ENCODE results near the gene ADCY9. TPM values are rescaled to one million over a fixed set of nuclear protein-coding genes. Genes with fewer than 3 reads are reported as not detected.
A peak's percentile ranks its signal among the peaks of the same experiment; 100 is the strongest.
"Not testable (repeated sequence)": the region's sequence is repeated elsewhere in the genome, so short reads cannot be mapped to it uniquely, and the experiment has no call there.

ADCY9 gene
- total RNA-seq, 3 donors from 2014 or later, result 10.9 to 14.4 (median 12.0) TPM

DNA sequence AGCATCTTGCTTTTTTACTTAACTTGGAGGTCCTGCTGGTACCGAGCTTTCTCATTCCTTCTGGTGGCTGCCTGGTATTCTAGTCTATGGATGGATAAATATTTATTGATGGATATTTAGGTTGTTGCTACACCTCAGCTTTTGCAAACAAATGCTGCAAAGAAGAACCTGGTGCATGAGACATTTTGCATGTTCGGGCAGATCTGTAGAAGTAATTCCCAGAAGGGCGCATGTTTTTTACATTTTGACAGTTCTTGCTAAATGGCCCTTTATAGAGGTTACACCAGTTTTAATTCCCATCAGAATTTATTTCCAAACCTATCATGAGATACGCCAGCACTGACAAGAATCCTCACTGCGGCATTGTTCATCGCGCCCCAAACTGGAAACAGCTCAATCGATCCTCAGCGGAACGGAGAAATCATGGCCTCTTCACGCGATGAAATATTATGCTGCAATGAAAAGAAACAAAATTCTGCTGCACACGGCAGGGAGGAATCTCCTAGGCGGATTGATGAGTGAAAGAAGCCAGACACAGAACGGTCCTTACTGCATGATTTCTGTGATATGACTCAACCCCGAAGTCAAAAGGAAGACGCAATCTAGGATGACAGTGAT lies 167.8 kb downstream of the ADCY9 start:
- DNase-seq (ENCODE audit: low spot score in 2 of 2), result peak in 1 of 2 donors; percentile 7
- TF ChIP-seq, protein P1, sequence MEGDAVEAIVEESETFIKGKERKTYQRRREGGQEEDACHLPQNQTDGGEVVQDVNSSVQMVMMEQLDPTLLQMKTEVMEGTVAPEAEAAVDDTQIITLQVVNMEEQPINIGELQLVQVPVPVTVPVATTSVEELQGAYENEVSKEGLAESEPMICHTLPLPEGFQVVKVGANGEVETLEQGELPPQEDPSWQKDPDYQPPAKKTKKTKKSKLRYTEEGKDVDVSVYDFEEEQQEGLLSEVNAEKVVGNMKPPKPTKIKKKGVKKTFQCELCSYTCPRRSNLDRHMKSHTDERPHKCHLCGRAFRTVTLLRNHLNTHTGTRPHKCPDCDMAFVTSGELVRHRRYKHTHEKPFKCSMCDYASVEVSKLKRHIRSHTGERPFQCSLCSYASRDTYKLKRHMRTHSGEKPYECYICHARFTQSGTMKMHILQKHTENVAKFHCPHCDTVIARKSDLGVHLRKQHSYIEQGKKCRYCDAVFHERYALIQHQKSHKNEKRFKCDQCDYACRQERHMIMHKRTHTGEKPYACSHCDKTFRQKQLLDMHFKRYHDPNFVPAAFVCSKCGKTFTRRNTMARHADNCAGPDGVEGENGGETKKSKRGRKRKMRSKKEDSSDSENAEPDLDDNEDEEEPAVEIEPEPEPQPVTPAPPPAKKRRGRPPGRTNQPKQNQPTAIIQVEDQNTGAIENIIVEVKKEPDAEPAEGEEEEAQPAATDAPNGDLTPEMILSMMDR (IDR thresholded peaks at IDR 0.05), result no peak
- TF ChIP-seq POLR2A (IDR thresholded peaks at IDR 0.05) (no peak), POLR2AphosphoS5 (IDR thresholded peaks at IDR 0.05) (no peak)
- Histone ChIP-seq H3K27ac (no peak overlapping the region), H3K4me1 (no peaks in the 10 kb centered on the region), H3K36me3 (no peaks in the 10 kb centered on the region), H3K4me3 (no peak overlapping the region), H3K27me3 (no peaks in the 10 kb centered on the region), H3K9me3 (no peaks in the 10 kb centered on the region)
- intact Hi-C loops (cut with DNase I; ENCODE audit: low total_unique reads), result no loop called here

DNA sequence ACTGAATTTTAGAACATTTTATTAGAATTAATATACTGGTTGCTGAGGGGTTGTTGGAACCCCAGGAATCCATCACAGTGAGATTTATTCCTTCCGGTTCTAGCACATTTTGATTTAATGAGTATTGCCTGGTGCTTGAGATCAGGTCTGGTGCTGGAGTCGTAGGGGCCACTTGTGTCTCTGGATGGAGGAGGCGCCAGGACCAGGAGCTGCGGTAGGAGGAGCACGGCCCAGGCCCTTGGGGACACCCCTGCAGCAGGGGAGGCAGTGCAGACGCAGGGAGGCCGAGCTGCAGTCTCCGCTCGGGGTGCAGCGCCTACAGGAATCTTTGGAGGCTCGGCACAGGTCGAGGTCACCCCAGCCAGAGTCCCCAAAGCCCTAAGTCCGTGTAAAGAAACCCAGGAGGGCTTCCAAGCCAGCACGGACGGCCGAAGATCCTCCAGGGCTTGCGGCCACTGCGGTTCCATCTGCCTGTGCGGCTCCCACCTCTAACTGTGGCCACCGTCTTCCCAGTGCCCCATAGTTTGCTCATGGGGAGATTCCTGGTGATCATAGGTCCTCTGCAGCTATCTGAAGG lies 169.6 kb downstream of the ADCY9 start:
- Histone ChIP-seq H3K4me3 (no peak overlapping the region), H3K4me1 (no peaks in the 10 kb centered on the region), H3K27ac (no peak overlapping the region), H3K27me3 (no peaks in the 10 kb centered on the region), H3K36me3 (no peaks in the 10 kb centered on the region), H3K9me3 (no peaks in the 10 kb centered on the region)
- DNase-seq (ENCODE audit: low spot score in 2 of 2), result no peak
- intact Hi-C loops (cut with DNase I; ENCODE audit: low total_unique reads), result no loop called here
- TF ChIP-seq POLR2AphosphoS5 (IDR thresholded peaks at IDR 0.05), result no peak
- TF ChIP-seq, protein P1 (IDR thresholded peaks at IDR 0.05), result no peak
- TF ChIP-seq POLR2A (IDR thresholded peaks at IDR 0.05), result no peak

DNA sequence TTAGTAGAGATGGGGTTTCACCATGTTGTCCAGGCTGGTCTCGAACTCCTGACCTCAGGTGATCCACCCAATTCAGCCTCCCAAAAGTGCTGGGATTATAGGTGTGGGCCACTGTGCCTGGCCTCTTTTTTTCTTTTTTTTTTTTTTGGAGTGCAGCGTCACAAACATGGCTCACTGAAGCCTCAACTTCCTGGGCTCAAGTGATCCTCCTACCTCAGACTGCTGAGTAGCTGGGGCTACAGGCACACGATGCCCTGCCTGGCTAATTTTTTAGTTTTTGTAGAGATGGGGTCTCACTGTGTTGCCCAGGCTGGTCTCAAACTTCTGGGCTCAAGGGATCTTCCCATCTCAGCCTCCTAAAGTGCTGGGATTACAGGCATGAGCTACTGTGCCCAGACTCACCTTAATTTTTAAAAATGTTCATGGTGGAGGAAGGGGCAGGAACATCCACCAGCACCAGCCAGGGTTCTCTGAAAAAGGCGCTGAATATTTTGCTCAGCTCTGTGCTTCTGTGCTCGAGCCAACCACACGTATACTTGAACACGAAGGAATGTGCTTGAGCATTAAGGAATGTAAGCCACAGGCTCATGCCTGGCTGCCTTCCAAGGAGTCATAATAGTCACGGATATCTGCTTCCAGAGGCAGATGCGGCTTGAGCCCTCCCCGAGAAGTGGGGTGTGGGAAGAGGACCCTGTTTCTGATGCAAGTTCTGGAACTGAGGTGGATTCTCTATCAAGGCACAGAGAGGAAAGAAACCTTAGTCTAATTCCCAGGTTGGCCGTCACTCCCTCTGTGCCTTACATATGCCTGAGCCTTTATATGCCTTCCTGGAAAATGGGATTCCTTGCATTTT lies 170.3 kb downstream of the ADCY9 start:
- Histone ChIP-seq H3K4me3 (no peak overlapping the region), H3K27ac (peak overlapping the region in 1 of 2 donors; percentile 4), H3K9me3 (no peaks in the 10 kb centered on the region), H3K4me1 (no peaks in the 10 kb centered on the region), H3K36me3 (no peaks in the 10 kb centered on the region), H3K27me3 (no peaks in the 10 kb centered on the region)
- intact Hi-C loops (cut with DNase I; ENCODE audit: low total_unique reads), result no loop called here
- peak in 1 of 3 donors; percentile 25 for TF ChIP-seq POLR2AphosphoS5 (IDR thresholded peaks at IDR 0.05)
- no peak for TF ChIP-seq POLR2A (IDR thresholded peaks at IDR 0.05)
- TF ChIP-seq, protein P1 (IDR thresholded peaks at IDR 0.05), result no peak
- peak; percentile 67 to 76 for DNase-seq (ENCODE audit: low spot score in 2 of 2)

DNA sequence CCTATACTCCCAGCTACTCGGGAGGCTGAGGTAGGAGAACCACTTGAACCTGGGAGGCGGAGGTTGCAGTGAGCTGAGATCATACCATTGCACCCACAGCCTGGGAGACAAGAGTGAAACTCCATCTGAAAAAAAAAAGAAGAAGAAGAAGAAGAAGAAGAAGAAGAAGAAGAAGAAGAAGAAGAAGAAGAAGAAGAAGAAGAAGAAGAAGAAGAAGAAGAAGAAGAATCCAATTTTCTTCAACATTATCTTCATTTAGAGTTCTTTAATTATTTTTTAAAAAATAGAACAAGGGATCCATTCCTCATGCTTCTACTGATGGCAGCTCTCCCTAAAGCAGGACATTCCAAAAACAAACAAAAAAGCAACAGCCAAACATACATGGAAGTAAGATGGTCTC lies 171.8 kb downstream of the ADCY9 start:
- H3K27ac ChIP-seq; DNase-seq (ENCODE audit: low spot score in 2 of 2); intact Hi-C loops (cut with DNase I; ENCODE audit: low total_unique reads); H3K36me3 ChIP-seq; H3K9me3 ChIP-seq; H3K4me1 ChIP-seq; H3K4me3 ChIP-seq; H3K27me3 ChIP-seq: not testable (repeated sequence)

DNA sequence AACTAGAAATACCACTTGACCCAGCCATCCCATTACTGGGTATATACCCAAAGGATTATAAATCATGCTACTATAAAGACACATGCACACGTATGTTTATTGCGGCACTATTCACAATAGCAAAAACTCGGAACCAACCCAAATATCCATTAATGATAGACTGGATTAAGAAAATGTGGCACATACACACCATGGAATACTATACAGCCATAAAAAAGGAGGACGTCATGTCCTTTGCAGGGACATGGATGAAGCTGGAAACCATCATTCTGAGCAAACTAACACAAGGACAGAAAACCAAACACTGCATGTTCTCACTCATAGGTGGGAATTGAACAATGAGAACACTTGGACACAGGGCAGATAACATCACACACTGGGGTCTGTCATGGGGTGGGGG lies 174.1 kb downstream of the ADCY9 start:
- H3K4me1 ChIP-seq; H3K27me3 ChIP-seq; H3K4me3 ChIP-seq; H3K27ac ChIP-seq; H3K36me3 ChIP-seq; intact Hi-C loops (cut with DNase I; ENCODE audit: low total_unique reads); DNase-seq (ENCODE audit: low spot score in 2 of 2); H3K9me3 ChIP-seq: not testable (repeated sequence)

Measured in breast epithelium (tissue), 4 donors.